Ishikawa (cell line): ENCODE results near the gene LRRC71.

Source experiments
- CEBPB ChIP-seq: IDR thresholded peaks from 2 replicates; pipeline ENCODE4 v1.6.1; 2012
- CREB1 ChIP-seq: IDR thresholded peaks from 2 replicates; pipeline ENCODE4 v1.6.1; 2012; ENCODE audit warnings: low read depth
- EGR1 ChIP-seq: IDR thresholded peaks from 2 replicates; pipeline ENCODE4 v1.6.1; 2012
- EP300 ChIP-seq: IDR thresholded peaks from 2 replicates; pipeline ENCODE4 v1.6.1; 2012; ENCODE audit warnings: borderline replicate concordance
- FOXM1 ChIP-seq: IDR thresholded peaks from 2 replicates; pipeline ENCODE4 v1.6.1; 2012; ENCODE audit warnings: low read depth, borderline replicate concordance
- MAX ChIP-seq: IDR thresholded peaks from 2 replicates; pipeline ENCODE4 v1.6.1; 2012
- NFIC ChIP-seq: IDR thresholded peaks from 2 replicates; pipeline ENCODE4 v1.6.1; 2012
- RAD21 ChIP-seq: IDR thresholded peaks from 2 replicates; pipeline ENCODE4 v1.6.1; 2012; ENCODE audit warnings: low read depth
- REST ChIP-seq: IDR thresholded peaks from 2 replicates; pipeline ENCODE4 v1.6.1; 2012; ENCODE audit warnings: low read depth, mild to moderate bottlenecking
- TAF1 ChIP-seq: IDR thresholded peaks from 2 replicates; pipeline ENCODE4 v1.6.1; 2012; ENCODE audit warnings: low read depth, mild to moderate bottlenecking
- TCF12 ChIP-seq: IDR thresholded peaks from 2 replicates; pipeline ENCODE4 v1.6.1; 2012; ENCODE audit warnings: low read depth
- TEAD4 ChIP-seq: IDR thresholded peaks from 2 replicates; pipeline ENCODE4 v1.6.1; 2012

GRCh38 chr1:156885880-156886355, 34.5 kb upstream of the LRRC71 start:
- TF ChIP-seq NFIC (no peak), RAD21 (no peak), REST (no peak), TEAD4 (no peak), MAX (no peak), FOXM1 (no peak), EP300 (no peak), TAF1 (no peak), CEBPB (no peak), TCF12 (no peak), CREB1 (no peak), EGR1 (no peak)
